NT2/D1 (cell line): ENCODE data around the gene TTC3.

Experiments
- SUZ12 ChIP-seq: IDR thresholded peaks from 2 replicates; pipeline ENCODE4 v1.6.1; 2011; ENCODE audit not compliant: insufficient read length, insufficient read depth; ENCODE audit errors: extremely low read depth
- YY1 ChIP-seq: IDR thresholded peaks from 2 replicates; pipeline ENCODE4 v1.6.1; 2011; ENCODE audit not compliant: insufficient read length, insufficient read depth
- ZNF274 ChIP-seq: IDR thresholded peaks from 2 replicates; pipeline ENCODE4 v1.6.1; 2011; ENCODE audit warnings: mild to moderate bottlenecking, low read depth, low read length

- TF ChIP-seq YY1 = no peak
- no peak for TF ChIP-seq SUZ12
- no peak for TF ChIP-seq ZNF274
Measured at GRCh38 chr21:37200641-37201480, 127.8 kb downstream of the TTC3 start.
